PC-9 (cell line): ENCODE results near the gene TAS2R14.

Experiments used
- EZH2 ChIP-seq: fragments of 200-600 bp; sonication (generic); IDR thresholded peaks from 2 replicates; pipeline ENCODE4 v1.8.0; 2017; ENCODE audit warnings: antibody characterized with exemption, low read depth
- TF ChIP-seq, protein P1 (sequence below): fragments of 200-600 bp; sonication (generic); conservative IDR thresholded peaks from 2 replicates; pipeline ENCODE4 v1.6.1; 2017; ENCODE audit warnings: mixed run types, antibody characterized with exemption, mild to moderate bottlenecking, moderate library complexity

DNA sequence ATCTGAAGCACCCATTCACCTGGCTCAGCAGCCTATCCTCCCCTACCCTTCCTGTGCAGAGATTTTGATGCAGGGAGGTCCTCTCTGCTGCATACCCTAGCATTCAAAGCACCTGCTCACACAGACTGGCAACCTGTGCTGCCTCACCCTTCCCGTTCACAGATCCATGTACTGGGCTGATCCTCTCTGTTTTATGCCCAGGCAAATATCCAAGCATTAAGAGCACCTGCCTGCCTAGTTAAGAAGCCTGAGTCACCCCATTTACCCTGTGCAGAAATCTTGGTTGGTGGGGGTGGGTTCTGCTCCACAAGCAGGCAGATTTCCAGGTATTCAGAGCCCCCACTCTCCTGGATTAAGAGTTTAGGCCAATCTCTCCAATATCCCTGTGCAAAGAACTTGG, 38.1 kb downstream of the TAS2R14 start:
- TF ChIP-seq, protein P1, sequence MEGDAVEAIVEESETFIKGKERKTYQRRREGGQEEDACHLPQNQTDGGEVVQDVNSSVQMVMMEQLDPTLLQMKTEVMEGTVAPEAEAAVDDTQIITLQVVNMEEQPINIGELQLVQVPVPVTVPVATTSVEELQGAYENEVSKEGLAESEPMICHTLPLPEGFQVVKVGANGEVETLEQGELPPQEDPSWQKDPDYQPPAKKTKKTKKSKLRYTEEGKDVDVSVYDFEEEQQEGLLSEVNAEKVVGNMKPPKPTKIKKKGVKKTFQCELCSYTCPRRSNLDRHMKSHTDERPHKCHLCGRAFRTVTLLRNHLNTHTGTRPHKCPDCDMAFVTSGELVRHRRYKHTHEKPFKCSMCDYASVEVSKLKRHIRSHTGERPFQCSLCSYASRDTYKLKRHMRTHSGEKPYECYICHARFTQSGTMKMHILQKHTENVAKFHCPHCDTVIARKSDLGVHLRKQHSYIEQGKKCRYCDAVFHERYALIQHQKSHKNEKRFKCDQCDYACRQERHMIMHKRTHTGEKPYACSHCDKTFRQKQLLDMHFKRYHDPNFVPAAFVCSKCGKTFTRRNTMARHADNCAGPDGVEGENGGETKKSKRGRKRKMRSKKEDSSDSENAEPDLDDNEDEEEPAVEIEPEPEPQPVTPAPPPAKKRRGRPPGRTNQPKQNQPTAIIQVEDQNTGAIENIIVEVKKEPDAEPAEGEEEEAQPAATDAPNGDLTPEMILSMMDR = no peak
- no peak for TF ChIP-seq EZH2
